ENCODE data around the gene SLC35E1. TPM values are rescaled to one million over a fixed set of nuclear protein-coding genes. Genes with fewer than 3 reads are reported as not detected.

Gene SLC35E1
- total RNA-seq, 1 experiment from 2014 or later: 43.5 TPM

DNA sequence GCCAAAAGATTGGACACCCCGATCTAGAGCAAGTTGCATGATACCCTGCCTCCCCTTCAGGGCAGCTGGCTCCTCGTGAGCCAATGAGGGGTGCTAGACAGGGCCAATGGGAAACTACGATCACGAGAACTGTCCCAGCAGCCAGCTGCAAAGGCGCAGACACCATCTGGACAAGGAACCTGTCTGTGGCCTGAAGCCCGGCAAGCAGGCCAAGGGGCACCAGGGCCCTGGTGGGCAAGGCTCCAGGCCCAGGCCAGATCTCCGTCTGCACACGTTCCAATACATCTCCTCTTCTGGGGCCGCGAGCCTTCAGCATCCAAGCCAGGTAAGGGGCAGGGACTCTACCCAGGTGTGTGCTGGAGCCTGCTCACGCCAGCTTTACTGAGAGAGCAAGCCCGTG lies 35.6 kb upstream of the SLC35E1 start:
- in situ Hi-C loops (cut with HindIII; ENCODE audit: low pct_unique_long_range_greater_than_20kb, low sequenced_read_pairs): no loop called here
- intact Hi-C loops (cut with micrococcal nuclease; ENCODE audit: unreplicated experiment): no loop called here
- Histone ChIP-seq H3K27me3 (ENCODE audit: control insufficient read depth, insufficient read depth, low read length) (no peaks in the 10 kb centered on the region), H3K9me3 (ENCODE audit: control insufficient read depth, insufficient read depth, low read depth, low read length) (no peaks in the 10 kb centered on the region), H3K27ac (ENCODE audit: low read length) (no peak overlapping the region), H3K36me3 (ENCODE audit: control insufficient read depth, insufficient read depth, low read length) (no peaks in the 10 kb centered on the region), H3K4me3 (ENCODE audit: low read depth in 2 of 2, low read length in 2 of 2) (no peak overlapping the region), H3K4me1 (ENCODE audit: control insufficient read depth, insufficient read depth, low read length) (peaks cover 6% of the 10 kb centered on the region)
- TF ChIP-seq SIN3A (IDR thresholded peaks at IDR 0.05; ENCODE audit: borderline replicate concordance, insufficient read depth, low read depth, low read length): no peak
- no peak for TF ChIP-seq POLR2AphosphoS5 (IDR thresholded peaks at IDR 0.05; ENCODE audit: low read depth, low read length)
- TF ChIP-seq, protein P1, sequence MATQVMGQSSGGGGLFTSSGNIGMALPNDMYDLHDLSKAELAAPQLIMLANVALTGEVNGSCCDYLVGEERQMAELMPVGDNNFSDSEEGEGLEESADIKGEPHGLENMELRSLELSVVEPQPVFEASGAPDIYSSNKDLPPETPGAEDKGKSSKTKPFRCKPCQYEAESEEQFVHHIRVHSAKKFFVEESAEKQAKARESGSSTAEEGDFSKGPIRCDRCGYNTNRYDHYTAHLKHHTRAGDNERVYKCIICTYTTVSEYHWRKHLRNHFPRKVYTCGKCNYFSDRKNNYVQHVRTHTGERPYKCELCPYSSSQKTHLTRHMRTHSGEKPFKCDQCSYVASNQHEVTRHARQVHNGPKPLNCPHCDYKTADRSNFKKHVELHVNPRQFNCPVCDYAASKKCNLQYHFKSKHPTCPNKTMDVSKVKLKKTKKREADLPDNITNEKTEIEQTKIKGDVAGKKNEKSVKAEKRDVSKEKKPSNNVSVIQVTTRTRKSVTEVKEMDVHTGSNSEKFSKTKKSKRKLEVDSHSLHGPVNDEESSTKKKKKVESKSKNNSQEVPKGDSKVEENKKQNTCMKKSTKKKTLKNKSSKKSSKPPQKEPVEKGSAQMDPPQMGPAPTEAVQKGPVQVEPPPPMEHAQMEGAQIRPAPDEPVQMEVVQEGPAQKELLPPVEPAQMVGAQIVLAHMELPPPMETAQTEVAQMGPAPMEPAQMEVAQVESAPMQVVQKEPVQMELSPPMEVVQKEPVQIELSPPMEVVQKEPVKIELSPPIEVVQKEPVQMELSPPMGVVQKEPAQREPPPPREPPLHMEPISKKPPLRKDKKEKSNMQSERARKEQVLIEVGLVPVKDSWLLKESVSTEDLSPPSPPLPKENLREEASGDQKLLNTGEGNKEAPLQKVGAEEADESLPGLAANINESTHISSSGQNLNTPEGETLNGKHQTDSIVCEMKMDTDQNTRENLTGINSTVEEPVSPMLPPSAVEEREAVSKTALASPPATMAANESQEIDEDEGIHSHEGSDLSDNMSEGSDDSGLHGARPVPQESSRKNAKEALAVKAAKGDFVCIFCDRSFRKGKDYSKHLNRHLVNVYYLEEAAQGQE (IDR thresholded peaks at IDR 0.05; ENCODE audit: insufficient read depth in 1 of 2, low read depth in 2 of 2, low read length in 1 of 2): no peak
- TF ChIP-seq, protein P2, sequence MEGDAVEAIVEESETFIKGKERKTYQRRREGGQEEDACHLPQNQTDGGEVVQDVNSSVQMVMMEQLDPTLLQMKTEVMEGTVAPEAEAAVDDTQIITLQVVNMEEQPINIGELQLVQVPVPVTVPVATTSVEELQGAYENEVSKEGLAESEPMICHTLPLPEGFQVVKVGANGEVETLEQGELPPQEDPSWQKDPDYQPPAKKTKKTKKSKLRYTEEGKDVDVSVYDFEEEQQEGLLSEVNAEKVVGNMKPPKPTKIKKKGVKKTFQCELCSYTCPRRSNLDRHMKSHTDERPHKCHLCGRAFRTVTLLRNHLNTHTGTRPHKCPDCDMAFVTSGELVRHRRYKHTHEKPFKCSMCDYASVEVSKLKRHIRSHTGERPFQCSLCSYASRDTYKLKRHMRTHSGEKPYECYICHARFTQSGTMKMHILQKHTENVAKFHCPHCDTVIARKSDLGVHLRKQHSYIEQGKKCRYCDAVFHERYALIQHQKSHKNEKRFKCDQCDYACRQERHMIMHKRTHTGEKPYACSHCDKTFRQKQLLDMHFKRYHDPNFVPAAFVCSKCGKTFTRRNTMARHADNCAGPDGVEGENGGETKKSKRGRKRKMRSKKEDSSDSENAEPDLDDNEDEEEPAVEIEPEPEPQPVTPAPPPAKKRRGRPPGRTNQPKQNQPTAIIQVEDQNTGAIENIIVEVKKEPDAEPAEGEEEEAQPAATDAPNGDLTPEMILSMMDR (IDR thresholded peaks at IDR 0.05): no peak
- no peak for TF ChIP-seq TCF7L2 (IDR thresholded peaks at IDR 0.05; ENCODE audit: low read depth, low read length)
- DNase-seq (ENCODE audit: low read depth, low spot score) (no peak), ATAC-seq (no peak)
- POLR2A ChIA-PET: interaction anchor here (0.5 to 0.7 kb wide), 3 partner anchors 66 to 583 kb away, joined by 3 read pairs; no protein-coding TSS in a partner anchor
- CTCF ChIA-PET: no interaction called here
- BruUV-seq (replicated peaks): no TSS peak

DNA sequence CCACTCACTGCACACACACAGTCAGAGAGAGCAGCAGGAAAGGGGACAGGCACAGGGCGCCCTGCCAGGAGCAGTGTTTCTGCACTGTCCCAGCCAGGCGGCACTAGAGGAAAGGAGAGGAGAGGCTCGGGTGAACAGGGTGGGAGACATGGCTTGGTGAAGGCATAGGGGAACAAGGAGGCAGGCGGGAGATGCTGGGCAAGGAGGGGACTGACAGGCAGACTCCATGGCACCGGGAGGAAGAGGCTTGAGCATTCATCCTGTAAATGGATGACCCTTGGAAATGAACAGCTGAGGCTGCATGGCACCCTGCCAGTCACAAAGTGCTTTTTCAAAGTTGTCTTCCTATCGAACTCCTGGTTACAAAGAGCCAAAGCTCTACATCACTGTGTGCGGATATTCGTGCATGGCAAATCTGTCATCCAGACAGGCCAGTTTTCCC lies 33.4 kb upstream of the SLC35E1 start:
- CTCF ChIA-PET: no interaction called here
- POLR2A ChIA-PET: no interaction called here
- H3K4me3 ChIP-seq (ENCODE audit: low read depth in 2 of 2, low read length in 2 of 2): no peak overlapping the region
- ATAC-seq (no peak), DNase-seq (ENCODE audit: low read depth, low spot score) (no peak)
- H3K36me3 ChIP-seq (ENCODE audit: control insufficient read depth, insufficient read depth, low read length): no peaks in the 10 kb centered on the region
- TF ChIP-seq, protein P1 (IDR thresholded peaks at IDR 0.05; ENCODE audit: insufficient read depth in 1 of 2, low read depth in 2 of 2, low read length in 1 of 2): no peak
- no peak for TF ChIP-seq SIN3A (IDR thresholded peaks at IDR 0.05; ENCODE audit: borderline replicate concordance, insufficient read depth, low read depth, low read length)
- TF ChIP-seq POLR2AphosphoS5 (IDR thresholded peaks at IDR 0.05; ENCODE audit: low read depth, low read length): no peak
- H3K27me3 ChIP-seq (ENCODE audit: control insufficient read depth, insufficient read depth, low read length): no peaks in the 10 kb centered on the region
- no peak overlapping the region for H3K27ac ChIP-seq (ENCODE audit: low read length)
- no peaks in the 10 kb centered on the region for H3K9me3 ChIP-seq (ENCODE audit: control insufficient read depth, insufficient read depth, low read depth, low read length)
- in situ Hi-C loops (cut with HindIII; ENCODE audit: low pct_unique_long_range_greater_than_20kb, low sequenced_read_pairs): no loop called here
- intact Hi-C loops (cut with micrococcal nuclease; ENCODE audit: unreplicated experiment): no loop called here
- H3K4me1 ChIP-seq (ENCODE audit: control insufficient read depth, insufficient read depth, low read length): peaks cover 6% of the 10 kb centered on the region
- no TSS peak for BruUV-seq (replicated peaks)
